Trophoblast cell (in vitro differentiated cells and primary cell): ENCODE results near the gene LPIN1. TPM values are rescaled to one million over a fixed set of nuclear protein-coding genes. Genes with fewer than 3 reads are reported as not detected.

Experiments used
- DNase-seq, 2 donors: peaks; one replicate each; pipeline ENCODE4 v3.0.0-alpha.2; 2016
- H2AFZ ChIP-seq: 2 replicates; pipeline ENCODE4 v1.6.1; 2013; ENCODE audit warnings: low read length, moderate library complexity, mild to moderate bottlenecking; ENCODE audit not compliant: insufficient read depth, poor library complexity
- H2AK5ac ChIP-seq: 2 replicates; pipeline ENCODE4 v1.6.1; 2013; ENCODE audit warnings: mild to moderate bottlenecking, low read length
- H2BK120ac ChIP-seq: 2 replicates; pipeline ENCODE4 v1.6.1; 2013; ENCODE audit warnings: low read length, mild to moderate bottlenecking, moderate library complexity; ENCODE audit not compliant: insufficient read depth, poor library complexity
- H2BK12ac ChIP-seq: 2 replicates; pipeline ENCODE4 v1.6.1; 2013; ENCODE audit warnings: mild to moderate bottlenecking, low read length, moderate library complexity
- H2BK5ac ChIP-seq: 2 replicates; pipeline ENCODE4 v1.6.1; 2013; ENCODE audit warnings: low read length, low read depth, moderate library complexity, mild to moderate bottlenecking; ENCODE audit not compliant: poor library complexity
- H3K14ac ChIP-seq: 2 replicates; pipeline ENCODE4 v1.6.1; 2013; ENCODE audit warnings: mild to moderate bottlenecking, low read length
- H3K18ac ChIP-seq: 2 replicates; pipeline ENCODE4 v1.6.1; 2013; ENCODE audit warnings: mild to moderate bottlenecking, low read length
- H3K23ac ChIP-seq: 2 replicates; pipeline ENCODE4 v1.6.1; 2013; ENCODE audit warnings: low read length
- H3K27ac ChIP-seq: 2 replicates; pipeline ENCODE4 v1.5.1; 2013; ENCODE audit warnings: low read depth, mild to moderate bottlenecking, inconsistent platforms, low read length, moderate library complexity
- H3K27me3 ChIP-seq: 2 replicates; pipeline ENCODE4 v1.6.1; 2013; ENCODE audit warnings: inconsistent platforms, mild to moderate bottlenecking, low read length, moderate library complexity; ENCODE audit not compliant: insufficient read depth
- H3K36me3 ChIP-seq, 2 experiments: 1 replicate in 1 of 2; 2 replicates in 1 of 2; pipeline ENCODE4 v1.6.1; 2013; ENCODE audit warnings: low read length in 2 of 2, mild to moderate bottlenecking in 2 of 2, moderate library complexity in 1 of 2; ENCODE audit not compliant: insufficient read depth in 2 of 2, control insufficient read depth in 1 of 2
- H3K4ac ChIP-seq: 2 replicates; pipeline ENCODE4 v1.6.1; 2013; ENCODE audit warnings: low read depth, mild to moderate bottlenecking, low read length, moderate library complexity
- H3K4me1 ChIP-seq, 2 experiments: 1 replicate in 1 of 2; 2 replicates in 1 of 2; pipeline ENCODE4 v1.6.1; 2013; ENCODE audit warnings: low read length in 2 of 2, mild to moderate bottlenecking in 2 of 2, moderate library complexity in 1 of 2; ENCODE audit not compliant: insufficient read depth in 2 of 2, control insufficient read depth in 1 of 2
- H3K4me2 ChIP-seq: 2 replicates; pipeline ENCODE4 v1.6.1; 2013; ENCODE audit warnings: inconsistent platforms, mild to moderate bottlenecking, low read length, moderate library complexity
- H3K4me3 ChIP-seq: 2 replicates; pipeline ENCODE4 v1.5.1; 2013; ENCODE audit warnings: mild to moderate bottlenecking, low read depth, low read length, inconsistent platforms
- H3K79me1 ChIP-seq: one replicate; pipeline ENCODE4 v1.6.1; 2013; ENCODE audit warnings: low read length
- H3K79me2 ChIP-seq: 2 replicates; pipeline ENCODE4 v1.6.1; 2013; ENCODE audit warnings: low read length, mild to moderate bottlenecking; ENCODE audit not compliant: control insufficient read depth, insufficient read depth, poor library complexity
- H3K9ac ChIP-seq: 2 replicates; pipeline ENCODE4 v1.6.1; 2013; ENCODE audit warnings: mild to moderate bottlenecking, low read length
- H3K9me3 ChIP-seq: 2 replicates; pipeline ENCODE4 v1.6.1; 2013; ENCODE audit warnings: low read depth, mild to moderate bottlenecking, control low read depth, inconsistent platforms, low read length; ENCODE audit not compliant: insufficient read depth
- H4K12ac ChIP-seq: 2 replicates; pipeline ENCODE4 v1.6.1; 2013; ENCODE audit warnings: low read depth, mild to moderate bottlenecking, low read length, moderate library complexity
- H4K8ac ChIP-seq: 2 replicates; pipeline ENCODE4 v1.6.1; 2013; ENCODE audit warnings: low read depth, mild to moderate bottlenecking, low read length, moderate library complexity
- H4K91ac ChIP-seq: one replicate; pipeline ENCODE4 v1.6.1; 2013; ENCODE audit warnings: low read depth, mild to moderate bottlenecking, low read length, moderate library complexity
- WGBS: extraction: QIAGEN DNeasy Blood & Tissue Kit; methylation state at CpG from one replicate; pipeline ENCODE4 v1.1.7; 2013; ENCODE audit warnings: missing lambda C conversion rate; ENCODE audit not compliant: insufficient read length, insufficient coverage; ENCODE audit errors: extremely low coverage; 5-methylcytosine and 5-hydroxymethylcytosine counted together
- polyA plus RNA-seq: library from polyadenylated mRNA; stranded (reverse); fragments of 200-250 nt; gene quantifications from 2 replicates; pipeline ENCODE4 v1.2.3, GENCODE V29; 2013

Gene LPIN1, protein sequence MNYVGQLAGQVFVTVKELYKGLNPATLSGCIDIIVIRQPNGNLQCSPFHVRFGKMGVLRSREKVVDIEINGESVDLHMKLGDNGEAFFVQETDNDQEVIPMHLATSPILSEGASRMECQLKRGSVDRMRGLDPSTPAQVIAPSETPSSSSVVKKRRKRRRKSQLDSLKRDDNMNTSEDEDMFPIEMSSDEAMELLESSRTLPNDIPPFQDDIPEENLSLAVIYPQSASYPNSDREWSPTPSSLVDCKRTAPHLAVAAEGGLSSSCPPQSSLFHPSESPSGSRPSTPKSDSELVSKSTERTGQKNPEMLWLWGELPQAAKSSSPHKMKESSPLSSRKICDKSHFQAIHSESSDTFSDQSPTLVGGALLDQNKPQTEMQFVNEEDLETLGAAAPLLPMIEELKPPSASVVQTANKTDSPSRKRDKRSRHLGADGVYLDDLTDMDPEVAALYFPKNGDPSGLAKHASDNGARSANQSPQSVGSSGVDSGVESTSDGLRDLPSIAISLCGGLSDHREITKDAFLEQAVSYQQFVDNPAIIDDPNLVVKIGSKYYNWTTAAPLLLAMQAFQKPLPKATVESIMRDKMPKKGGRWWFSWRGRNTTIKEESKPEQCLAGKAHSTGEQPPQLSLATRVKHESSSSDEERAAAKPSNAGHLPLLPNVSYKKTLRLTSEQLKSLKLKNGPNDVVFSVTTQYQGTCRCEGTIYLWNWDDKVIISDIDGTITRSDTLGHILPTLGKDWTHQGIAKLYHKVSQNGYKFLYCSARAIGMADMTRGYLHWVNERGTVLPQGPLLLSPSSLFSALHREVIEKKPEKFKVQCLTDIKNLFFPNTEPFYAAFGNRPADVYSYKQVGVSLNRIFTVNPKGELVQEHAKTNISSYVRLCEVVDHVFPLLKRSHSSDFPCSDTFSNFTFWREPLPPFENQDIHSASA
- polyA plus RNA-seq, result 11.7 and 12.4 TPM in 2 replicates

- H3K27me3 ChIP-seq, result no peaks in the 10 kb centered on the region
- peaks cover 22 to 57% of the 10 kb centered on the region in 2 experiments for H3K4me1 ChIP-seq
- peak within 1 kb of the TSS; percentile 59 for H2AK5ac ChIP-seq
- no peaks in the 10 kb centered on the region for H3K36me3 ChIP-seq
- H2BK5ac ChIP-seq, result peak within 1 kb of the TSS; percentile 17
- WGBS, result no CpG with 5 or more reads among the region's 49 CpGs
- H3K18ac ChIP-seq, result peak within 1 kb of the TSS; percentile 13
- H4K8ac ChIP-seq, result peak within 1 kb of the TSS; percentile 41
- peak within 1 kb of the TSS; percentile 87 for H3K9ac ChIP-seq
- peak within 1 kb of the TSS; percentile 74 for H4K91ac ChIP-seq
- peaks cover 8% of the 10 kb centered on the region for H3K79me2 ChIP-seq
- peak within 1 kb of the TSS; percentile 67 for H2BK120ac ChIP-seq
- peak within 1 kb of the TSS; percentile 95 for H3K4me2 ChIP-seq
- H3K4me3 ChIP-seq, result peak within 1 kb of the TSS; percentile 78
- H3K9me3 ChIP-seq, result no peaks in the 10 kb centered on the region
- peak; percentile 84 to 88 for DNase-seq
- H3K27ac ChIP-seq, result peak within 1 kb of the TSS; percentile 65
- peak within 1 kb of the TSS; percentile 44 for H2AFZ ChIP-seq
- peak within 1 kb of the TSS; percentile 19 for H3K4ac ChIP-seq
- peaks cover 26% of the 10 kb centered on the region for H3K79me1 ChIP-seq
- H2BK12ac ChIP-seq, result peak within 1 kb of the TSS; percentile 89
- peak within 1 kb of the TSS; percentile 55 for H3K14ac ChIP-seq
- H4K12ac ChIP-seq, result no peak within 1 kb of the TSS
- H3K23ac ChIP-seq, result no peak within 1 kb of the TSS
Measured at GRCh38 chr2:11746376-11746806, at the start of gene LPIN1. LPIN1 (plus strand) TSS chr2:11746632; CDS start chr2:11765542, 18,910 bp downstream.

DNA sequence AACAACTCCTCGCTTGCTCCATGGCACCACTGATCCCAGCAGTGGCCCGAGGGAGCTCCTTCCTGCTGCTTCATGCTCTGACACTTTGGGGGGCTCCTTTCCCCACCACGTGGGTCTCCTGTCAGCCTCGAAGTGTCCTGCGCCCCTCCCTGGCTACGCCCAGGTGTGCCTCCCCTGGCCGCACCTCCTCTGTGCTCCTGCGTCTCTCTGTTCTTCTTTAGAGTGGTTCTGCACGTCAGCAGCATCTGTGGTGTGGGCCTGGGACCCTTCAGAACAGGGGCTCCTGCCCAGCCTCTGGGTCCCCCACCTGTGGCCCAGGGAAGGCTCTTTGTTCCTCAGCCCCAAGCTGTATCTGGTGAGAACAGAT lies 49.7 kb upstream of the LPIN1 start:
- no peaks in the 10 kb centered on the region for H3K79me2 ChIP-seq
- H3K4ac ChIP-seq, result no peak overlapping the region
- H3K4me3 ChIP-seq, result no peak overlapping the region
- H3K9me3 ChIP-seq, result no peaks in the 10 kb centered on the region
- WGBS, result no CpG with 5 or more reads among the region's 9 CpGs
- DNase-seq, result no peak
- H2BK12ac ChIP-seq, result no peak overlapping the region
- H3K36me3 ChIP-seq, result no peaks in the 10 kb centered on the region
- no peak overlapping the region for H4K8ac ChIP-seq
- H2AFZ ChIP-seq, result no peak overlapping the region
- H4K12ac ChIP-seq, result no peak overlapping the region
- no peak overlapping the region for H2AK5ac ChIP-seq
- no peaks in the 10 kb centered on the region for H3K79me1 ChIP-seq
- peaks cover 2 to 3% of the 10 kb centered on the region in 2 experiments for H3K4me1 ChIP-seq
- no peak overlapping the region for H3K14ac ChIP-seq
- no peak overlapping the region for H3K4me2 ChIP-seq
- no peak overlapping the region for H3K9ac ChIP-seq
- no peak overlapping the region for H2BK120ac ChIP-seq
- no peaks in the 10 kb centered on the region for H3K27me3 ChIP-seq
- H4K91ac ChIP-seq, result no peak overlapping the region
- H3K23ac ChIP-seq, result no peak overlapping the region
- no peak overlapping the region for H2BK5ac ChIP-seq
- H3K27ac ChIP-seq, result no peak overlapping the region
- H3K18ac ChIP-seq, result no peak overlapping the region

GRCh38 chr2:11697103-11697871 lies 49.1 kb upstream of the LPIN1 start:
- H2AFZ ChIP-seq, result no peak overlapping the region
- H3K4me1 ChIP-seq, result peaks cover 2 to 3% of the 10 kb centered on the region in 2 experiments
- no peak overlapping the region for H4K12ac ChIP-seq
- H3K4ac ChIP-seq, result no peak overlapping the region
- no peak overlapping the region for H3K4me2 ChIP-seq
- no peaks in the 10 kb centered on the region for H3K79me2 ChIP-seq
- no peaks in the 10 kb centered on the region for H3K36me3 ChIP-seq
- H3K27ac ChIP-seq, result no peak overlapping the region
- no peaks in the 10 kb centered on the region for H3K9me3 ChIP-seq
- H3K23ac ChIP-seq, result no peak overlapping the region
- no peaks in the 10 kb centered on the region for H3K79me1 ChIP-seq
- DNase-seq, result peak in 1 of 2 donors; percentile 14
- H3K4me3 ChIP-seq, result no peak overlapping the region
- H2BK5ac ChIP-seq, result no peak overlapping the region
- no peak overlapping the region for H2BK12ac ChIP-seq
- no peak overlapping the region for H4K91ac ChIP-seq
- H3K9ac ChIP-seq, result no peak overlapping the region
- H3K14ac ChIP-seq, result no peak overlapping the region
- no peak overlapping the region for H4K8ac ChIP-seq
- no peaks in the 10 kb centered on the region for H3K27me3 ChIP-seq
- no peak overlapping the region for H3K18ac ChIP-seq
- no CpG with 5 or more reads among the region's 16 CpGs for WGBS
- no peak overlapping the region for H2BK120ac ChIP-seq
- no peak overlapping the region for H2AK5ac ChIP-seq
